ENCODE measurements around the gene CNNM2.

DNA sequence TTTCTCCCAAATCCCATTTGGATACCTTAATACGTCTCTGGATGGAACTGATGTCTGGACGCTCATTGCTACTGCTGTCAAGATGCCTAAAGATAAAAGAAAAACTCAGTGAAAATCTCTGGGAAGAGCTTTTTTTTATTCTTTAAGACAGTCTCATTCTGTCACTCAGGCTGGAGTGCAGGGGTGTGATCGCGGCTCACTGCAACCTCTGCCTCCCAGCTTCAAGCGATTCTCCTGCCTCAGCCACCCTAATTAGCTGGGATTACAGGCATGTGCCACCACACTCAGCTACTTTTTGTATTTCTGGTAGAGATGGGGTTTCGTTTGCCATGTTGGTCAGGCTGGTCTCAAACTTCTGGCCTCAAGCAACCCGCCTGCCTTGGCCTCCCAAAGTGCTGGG lies 172.8 kb downstream of the CNNM2 start:
- TF ChIP-seq EZH2phosphoT487 (IDR thresholded peaks at IDR 0.05; ENCODE audit: insufficient read depth, low read depth): no peak
- TF ChIP-seq EZH2 (IDR thresholded peaks at IDR 0.05; ENCODE audit: insufficient read depth, poor library complexity, severe bottlenecking): no peak
